Neuron (in vitro differentiated cells): Measurements from ENCODE around the gene SATL1.
"Not testable (repeated sequence)": the region's sequence is repeated elsewhere in the genome, so short reads cannot be mapped to it uniquely, and the experiment has no call there.

Experiments used
- H2AFZ ChIP-seq: one replicate; pipeline ENCODE4 v1.6.1; 2013; ENCODE audit warnings: low read depth, mild to moderate bottlenecking, inconsistent platforms, low read length, moderate library complexity
- H3K27me3 ChIP-seq: one replicate; pipeline ENCODE4 v1.6.1; 2013; ENCODE audit warnings: low read length; ENCODE audit not compliant: insufficient read depth
- H3K36me3 ChIP-seq: one replicate; pipeline ENCODE4 v1.6.1; 2013; ENCODE audit warnings: low read length; ENCODE audit not compliant: insufficient read depth
- H3K4me1 ChIP-seq: one replicate; pipeline ENCODE4 v1.6.1; 2013; ENCODE audit warnings: low read length; ENCODE audit not compliant: insufficient read depth
- H3K4me3 ChIP-seq: 2 replicates; pipeline ENCODE4 v1.5.1; 2013; ENCODE audit warnings: mild to moderate bottlenecking, low read length, moderate library complexity
- H3K9me3 ChIP-seq: one replicate; pipeline ENCODE4 v1.6.1; 2013; ENCODE audit warnings: low read length

Gene SATL1, protein sequence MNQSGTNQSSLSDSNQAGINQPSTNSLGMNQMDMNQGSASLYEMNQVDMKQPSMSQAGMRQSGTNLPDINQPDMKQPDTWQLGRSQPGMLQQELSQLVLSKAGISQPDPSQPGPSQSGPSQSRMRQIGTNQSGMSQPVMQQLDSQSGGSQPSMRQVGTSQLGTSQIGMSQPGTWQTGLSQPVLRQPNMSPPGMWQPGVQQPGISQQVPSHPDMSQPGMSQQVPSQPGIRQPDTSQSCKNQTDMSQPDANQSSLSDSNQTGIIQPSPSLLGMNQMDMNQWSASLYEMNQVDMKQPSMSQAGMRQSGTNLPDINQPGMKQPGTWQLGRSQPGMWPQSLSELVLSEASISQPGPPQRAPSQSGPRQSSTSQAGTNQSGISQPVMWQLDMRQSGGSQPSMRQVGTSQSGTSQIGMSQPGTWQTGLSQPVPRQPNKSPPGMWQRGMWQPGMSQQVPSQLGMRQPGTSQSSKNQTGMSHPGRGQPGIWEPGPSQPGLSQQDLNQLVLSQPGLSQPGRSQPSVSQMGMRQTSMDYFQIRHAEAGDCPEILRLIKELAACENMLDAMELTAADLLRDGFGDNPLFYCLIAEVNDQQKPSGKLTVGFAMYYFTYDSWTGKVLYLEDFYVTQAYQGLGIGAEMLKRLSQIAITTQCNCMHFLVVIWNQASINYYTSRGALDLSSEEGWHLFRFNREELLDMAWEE

GRCh38 chrX:85243761-85244449 is at the start of gene SATL1, which contains the start of gene ZNF711:
Gene SATL1, minus strand, starts transcription at chrX:85243779. Its CDS starts 134,811 bp downstream, at chrX:85108968.
Gene ZNF711, plus strand, starts transcription at chrX:85243991. Its CDS starts 3,582 bp downstream, at chrX:85247573.
- H3K27me3 ChIP-seq: no peaks in the 10 kb centered on the region
- peaks cover 9% of the 10 kb centered on the region for H3K36me3 ChIP-seq
- peak within 1 kb of the TSS; percentile 74 for H3K4me3 ChIP-seq
- H2AFZ ChIP-seq: peak within 1 kb of the TSS; percentile 83
- H3K4me1 ChIP-seq: peaks cover 12% of the 10 kb centered on the region
- no peaks in the 10 kb centered on the region for H3K9me3 ChIP-seq

DNA sequence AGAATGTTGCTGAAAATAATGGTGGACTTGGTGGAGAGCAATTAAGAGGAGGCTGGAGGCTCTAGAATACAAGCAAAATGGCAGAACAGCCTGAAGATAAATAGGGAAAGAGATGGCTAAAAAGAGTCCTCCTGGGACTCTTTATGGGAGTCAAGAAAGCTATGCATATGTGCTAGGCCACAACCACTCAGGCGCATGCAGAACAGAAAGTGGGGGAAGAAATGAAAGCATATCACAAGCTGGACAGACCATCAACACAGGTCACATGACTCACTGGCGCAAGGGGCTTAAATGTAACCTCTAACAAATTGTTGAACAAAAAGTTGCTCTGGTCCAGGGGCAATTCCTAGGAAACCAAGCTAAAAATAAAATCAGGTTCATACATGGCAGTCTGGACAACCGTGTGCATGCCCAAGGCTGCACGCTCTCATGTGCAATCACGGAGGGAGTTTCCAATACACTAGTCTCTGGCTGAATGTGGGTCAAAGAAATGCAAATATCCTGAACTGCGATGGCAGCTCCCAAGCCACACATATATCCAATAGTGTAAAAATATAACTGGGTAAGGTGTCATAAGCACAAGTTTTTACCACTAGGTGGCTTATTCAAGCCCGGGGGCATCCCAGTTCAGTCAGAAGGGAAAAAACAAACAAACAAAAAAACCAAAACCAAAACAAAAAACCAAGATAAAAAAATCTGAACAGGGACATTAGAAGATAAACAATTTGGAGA is 45.6 kb upstream of the SATL1 start:
- Histone ChIP-seq H3K27me3 (no peaks in the 10 kb centered on the region), H3K9me3 (no peaks in the 10 kb centered on the region), H2AFZ (no peak overlapping the region), H3K36me3 (no peaks in the 10 kb centered on the region), H3K4me3 (no peak overlapping the region), H3K4me1 (no peaks in the 10 kb centered on the region)

GRCh38 chrX:85285286-85285685 is 41.7 kb upstream of the SATL1 start:
- H3K27me3 ChIP-seq, H3K4me3 ChIP-seq, H3K9me3 ChIP-seq, H3K36me3 ChIP-seq, H2AFZ ChIP-seq, H3K4me1 ChIP-seq: not testable (repeated sequence)

DNA sequence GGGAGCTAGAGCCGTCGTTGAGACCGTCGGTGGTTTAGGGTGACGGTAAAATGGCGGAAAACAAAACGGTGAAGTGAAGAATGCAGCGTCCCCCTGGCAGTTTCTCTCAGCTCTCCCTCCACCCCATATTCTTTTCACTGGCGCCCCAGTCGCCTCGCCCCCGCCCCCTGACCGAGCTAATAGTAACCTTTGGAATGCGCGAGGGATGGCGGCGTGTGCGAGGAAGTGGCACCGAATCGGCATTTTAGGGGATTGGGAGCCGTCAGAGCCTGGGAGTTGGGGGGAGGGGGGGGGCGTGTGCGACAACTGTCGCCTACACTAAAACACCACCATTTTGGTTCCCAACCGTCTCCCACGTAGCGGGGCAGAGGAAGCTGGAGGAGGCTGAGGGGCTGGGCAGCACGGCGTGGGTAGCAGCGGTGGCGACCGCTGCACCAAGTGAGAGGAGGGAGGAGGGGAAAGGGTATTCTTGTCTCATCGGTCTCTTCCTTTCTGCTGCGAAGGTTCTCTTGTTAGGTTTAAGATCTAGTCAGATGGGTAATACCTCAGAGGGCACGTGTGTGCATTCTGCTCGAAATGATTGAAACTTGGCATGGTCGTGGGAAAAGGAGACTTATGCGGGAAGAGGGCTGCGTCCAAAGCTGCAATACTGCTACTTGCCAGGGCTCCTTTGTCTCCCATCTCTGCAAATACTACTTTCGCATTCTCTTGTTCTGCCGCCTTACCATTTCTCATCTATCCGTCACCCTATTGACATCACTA is 1.1 kb upstream of the SATL1 start:
- no peaks in the 10 kb centered on the region for H3K9me3 ChIP-seq
- peak overlapping the region; percentile 74 for H3K4me3 ChIP-seq
- peaks cover 9% of the 10 kb centered on the region for H3K36me3 ChIP-seq
- no peak overlapping the region for H2AFZ ChIP-seq
- H3K27me3 ChIP-seq: no peaks in the 10 kb centered on the region
- H3K4me1 ChIP-seq: peaks cover 12% of the 10 kb centered on the region

GRCh38 chrX:85243155-85243554 is 424 bp downstream of the SATL1 start:
- Histone ChIP-seq H3K4me1 (peaks cover 12% of the 10 kb centered on the region), H2AFZ (peak overlapping the region; percentile 83), H3K27me3 (no peaks in the 10 kb centered on the region), H3K4me3 (peak overlapping the region; percentile 74), H3K9me3 (no peaks in the 10 kb centered on the region), H3K36me3 (peaks cover 6% of the 10 kb centered on the region)

DNA sequence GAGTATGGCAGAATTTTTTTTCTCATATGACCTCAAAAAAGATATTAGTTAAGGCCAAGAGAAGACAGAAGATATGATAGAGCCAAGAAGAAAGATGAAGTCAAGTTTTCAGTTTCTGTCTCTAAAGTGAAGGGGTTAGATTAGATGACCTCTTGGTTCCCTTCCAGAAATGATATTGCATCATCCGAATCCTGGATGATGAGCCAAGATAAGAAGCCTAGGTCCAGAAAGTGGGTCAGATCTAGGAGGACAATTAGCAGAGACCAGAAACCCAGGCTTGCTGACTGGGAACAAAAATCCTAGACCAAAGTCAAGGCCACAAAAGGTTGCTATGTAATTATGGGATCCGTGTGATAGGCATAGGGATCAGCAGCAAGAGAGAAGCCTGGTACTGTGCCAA is 20.2 kb downstream of the SATL1 start:
- no peaks in the 10 kb centered on the region for H3K4me1 ChIP-seq
- H3K4me3 ChIP-seq: no peak overlapping the region
- peaks cover 2% of the 10 kb centered on the region for H3K9me3 ChIP-seq
- no peaks in the 10 kb centered on the region for H3K36me3 ChIP-seq
- H3K27me3 ChIP-seq: no peaks in the 10 kb centered on the region
- H2AFZ ChIP-seq: no peak overlapping the region

GRCh38 chrX:85221361-85221760 is 22.2 kb downstream of the SATL1 start:
- Histone ChIP-seq H2AFZ (no peak overlapping the region), H3K4me3 (no peak overlapping the region), H3K9me3 (no peaks in the 10 kb centered on the region), H3K27me3 (no peaks in the 10 kb centered on the region), H3K36me3 (no peaks in the 10 kb centered on the region), H3K4me1 (no peaks in the 10 kb centered on the region)

- H3K4me3 ChIP-seq: no peak overlapping the region
- no peaks in the 10 kb centered on the region for H3K36me3 ChIP-seq
- H3K27me3 ChIP-seq: no peaks in the 10 kb centered on the region
- H3K9me3 ChIP-seq: no peaks in the 10 kb centered on the region
- no peak overlapping the region for H2AFZ ChIP-seq
- no peaks in the 10 kb centered on the region for H3K4me1 ChIP-seq
Measured at GRCh38 chrX:85215946-85216345, 27.6 kb downstream of the SATL1 start.

DNA sequence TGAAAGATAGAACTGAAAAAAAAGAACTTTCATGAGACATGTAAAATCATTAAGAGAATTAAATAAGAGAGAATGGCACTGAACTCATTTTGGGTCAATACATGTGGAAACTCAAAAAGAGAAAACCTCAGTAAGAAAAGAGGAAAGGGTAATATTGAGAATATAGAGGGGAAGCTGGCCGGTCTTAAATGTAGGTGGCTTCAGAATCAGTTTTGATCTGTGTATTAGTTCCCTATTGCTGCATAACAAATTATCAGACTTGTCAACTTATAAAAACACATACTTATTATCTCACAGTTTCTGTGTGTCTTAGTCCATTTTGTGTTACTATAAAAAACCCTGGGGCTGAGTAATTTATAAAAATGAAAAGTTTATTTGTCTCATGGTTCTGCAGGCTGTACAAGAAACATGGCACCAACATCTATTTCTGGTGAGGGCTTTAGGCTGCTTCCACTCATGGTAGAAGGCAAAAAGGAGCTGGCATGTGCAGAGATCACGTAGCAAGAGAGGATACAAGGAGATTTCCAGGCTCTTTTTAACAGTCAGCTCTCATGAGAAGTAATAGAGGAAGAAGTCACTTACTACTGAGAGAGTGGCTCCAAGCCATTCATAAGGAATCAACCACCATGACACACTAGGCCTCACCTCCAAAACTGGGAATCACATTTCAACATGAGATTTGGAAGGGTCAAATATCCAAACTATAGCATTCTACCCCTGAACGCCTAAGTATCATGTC is 29.6 kb downstream of the SATL1 start:
- H3K27me3 ChIP-seq: no peaks in the 10 kb centered on the region
- H3K4me1 ChIP-seq: no peaks in the 10 kb centered on the region
- H2AFZ ChIP-seq: no peak overlapping the region
- no peaks in the 10 kb centered on the region for H3K36me3 ChIP-seq
- no peaks in the 10 kb centered on the region for H3K9me3 ChIP-seq
- no peak overlapping the region for H3K4me3 ChIP-seq

DNA sequence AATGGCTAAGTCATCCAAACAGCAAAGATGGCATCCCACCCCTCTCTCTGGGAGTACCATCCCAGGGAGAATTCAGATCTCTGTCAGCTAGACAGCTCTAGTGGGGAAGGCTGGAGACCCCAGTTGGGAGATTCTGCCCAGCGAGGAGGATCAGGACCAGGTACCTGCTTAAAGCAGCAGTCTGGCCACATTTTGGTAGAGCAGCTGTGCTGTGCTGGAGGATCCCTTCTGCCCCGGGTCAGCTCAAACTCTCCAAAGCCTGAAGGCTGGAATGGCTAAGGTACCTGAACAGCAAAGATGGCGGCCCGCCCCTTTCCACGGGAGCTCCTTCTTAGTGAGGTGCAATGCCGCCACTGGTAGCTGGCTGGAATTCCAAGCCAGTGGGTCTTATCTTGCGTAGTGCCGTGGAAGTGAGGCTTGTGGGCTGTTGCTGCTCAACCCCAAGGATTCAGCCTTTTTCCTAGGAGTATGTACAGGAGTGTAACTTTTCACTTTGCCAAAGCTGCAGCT is 40.1 kb downstream of the SATL1 start:
- Histone ChIP-seq H3K4me1 (no peaks in the 10 kb centered on the region), H2AFZ (no peak overlapping the region), H3K4me3 (no peak overlapping the region), H3K9me3 (no peaks in the 10 kb centered on the region), H3K36me3 (no peaks in the 10 kb centered on the region), H3K27me3 (no peaks in the 10 kb centered on the region)

GRCh38 chrX:85196319-85196718 is 47.3 kb downstream of the SATL1 start:
- Histone ChIP-seq H3K9me3 (no peaks in the 10 kb centered on the region), H2AFZ (no peak overlapping the region), H3K4me1 (no peaks in the 10 kb centered on the region), H3K36me3 (no peaks in the 10 kb centered on the region), H3K4me3 (no peak overlapping the region), H3K27me3 (no peaks in the 10 kb centered on the region)
